Measurements from ENCODE around the gene TRIM59. TPM values are rescaled to one million over a fixed set of nuclear protein-coding genes. Genes with fewer than 3 reads are reported as not detected.

The TRIM59 gene
- polyA plus RNA-seq, 1 of the 3 experiments (the other 2 are of a cell fraction) = 4.1 TPM

DNA sequence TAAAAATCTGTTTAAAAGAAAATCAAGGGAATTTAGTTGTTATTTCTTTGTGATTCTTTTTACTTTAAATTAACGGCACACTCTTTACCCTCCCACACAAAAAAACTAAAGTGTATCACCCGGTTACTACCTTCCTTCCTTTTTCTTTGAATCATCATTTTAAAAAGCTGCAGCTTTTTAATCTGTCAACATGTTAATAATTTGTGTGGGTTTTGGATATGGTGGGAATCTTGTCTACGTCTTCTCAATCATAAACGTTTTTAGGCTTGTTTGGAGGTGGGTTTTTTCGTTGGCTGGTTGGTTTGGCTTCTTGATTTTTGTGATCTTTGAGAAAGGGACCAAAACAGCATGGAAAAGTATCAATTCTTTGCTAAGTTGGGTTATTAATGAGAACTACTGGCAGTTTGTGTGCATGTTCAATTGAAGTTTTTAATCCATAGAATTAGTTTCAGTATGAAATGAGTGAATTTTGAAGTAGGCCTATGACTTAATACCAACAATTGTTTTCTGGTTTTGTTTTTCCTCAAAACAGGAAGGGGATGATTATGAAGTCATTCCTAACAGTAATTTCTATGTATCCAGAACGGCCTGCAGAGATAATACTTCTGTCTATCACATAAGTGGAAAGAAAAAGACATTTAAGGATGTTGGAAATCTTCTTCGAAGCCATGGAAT lies 45.7 kb downstream of the TRIM59 start:
- ChIA-PET POLR2A (interaction anchor here (0.6 kb wide), 1 partner anchor 241 kb away, joined by 3 read pairs; no protein-coding TSS in a partner anchor), CTCF (interaction anchor here (0.6 to 1.3 kb wide), 4 partner anchors 9 to 546 kb away, joined by 3 to 8 read pairs (median 4); no protein-coding TSS in a partner anchor)
- Histone ChIP-seq H3F3A (replicated peaks; ENCODE audit: insufficient read depth) (peaks cover 11% of the 10 kb centered on the region), H2AFZ (ENCODE audit: low read depth) (no peak overlapping the region; the same call in 1 of the 2 replicates), H4K20me1 (ENCODE audit: insufficient read depth) (peaks cover 24% of the 10 kb centered on the region; the same call in 1 of the 2 replicates), H3K4me1 (ENCODE audit: control insufficient read depth in 1 of 2, insufficient read depth in 2 of 2, low read depth in 1 of 2, low read length in 1 of 2) (peaks cover 6 to 7% of the 10 kb centered on the region in 2 experiments; a peak in 2 of 4 replicates), H3K36me3 (replicated peaks in 1 of 2; ENCODE audit: control insufficient read depth in 1 of 2, insufficient read depth in 2 of 2, low read length in 1 of 2) (peaks cover 41 to 43% of the 10 kb centered on the region in 2 experiments), H3K9me3 (no peaks in the 10 kb centered on the region), H3K4me2 (peak overlapping the region; percentile 85), H3K27me3 (ENCODE audit: insufficient read depth) (no peaks in the 10 kb centered on the region), H3K27ac (ENCODE audit: low read depth in 2 of 2, low read length in 1 of 2) (peak overlapping the region; percentile 88 to 94), H3K4me3 (ENCODE audit: low read depth in 2 of 2, low read length in 1 of 2) (peak overlapping the region; percentile 79 to 96; a peak in 3 of 4 replicates), H3K9ac (peak overlapping the region; percentile 99), H3K9me2 (no peaks in the 10 kb centered on the region), H3K79me2 (ENCODE audit: insufficient read depth) (peaks cover 95% of the 10 kb centered on the region)
- no peak for TF ChIP-seq REST (IDR thresholded peaks at IDR 0.05; ENCODE audit: low read depth, low read length)
- no peak for TF ChIP-seq EZH2phosphoT487 (IDR thresholded peaks at IDR 0.05; ENCODE audit: borderline replicate concordance, low read depth)
- no peak for TF ChIP-seq TAF1 (IDR thresholded peaks at IDR 0.05; ENCODE audit: borderline replicate concordance, low read depth, low read length)
- no peak for TF ChIP-seq TCF12 (IDR thresholded peaks at IDR 0.05)
- no peak for TF ChIP-seq ZBTB33 (IDR thresholded peaks at IDR 0.05; ENCODE audit: borderline replicate concordance, low read depth)
- TF ChIP-seq SMC3 (IDR thresholded peaks at IDR 0.05; ENCODE audit: low read depth, low read length) = no peak
- TF ChIP-seq TEAD4 (IDR thresholded peaks at IDR 0.05; ENCODE audit: borderline replicate concordance, insufficient read depth) = no peak
- no peak for TF ChIP-seq USF2 (IDR thresholded peaks at IDR 0.05; ENCODE audit: borderline replicate concordance, low read depth, low read length)
- no peak for TF ChIP-seq RCOR1 (IDR thresholded peaks at IDR 0.05; ENCODE audit: low read length)
- no peak for TF ChIP-seq FOSL2 (IDR thresholded peaks at IDR 0.05; ENCODE audit: borderline replicate concordance, low read depth)
- no peak for TF ChIP-seq GATA2 (CRISPR knock-in tag; IDR thresholded peaks at IDR 0.05)
- no peak for TF ChIP-seq RXRA (IDR thresholded peaks at IDR 0.05; ENCODE audit: borderline replicate concordance, low read depth)
- TF ChIP-seq NRF1 (IDR thresholded peaks at IDR 0.05; ENCODE audit: low read depth, low read length) = no peak
- no peak for TF ChIP-seq EP300 (IDR thresholded peaks at IDR 0.05; ENCODE audit: borderline replicate concordance in 1 of 2, low read depth in 1 of 2, low read length in 1 of 2)
- no peak for TF ChIP-seq USF1 (IDR thresholded peaks at IDR 0.05; ENCODE audit: borderline replicate concordance, low read depth)
- no peak for TF ChIP-seq RFX5 (IDR thresholded peaks at IDR 0.05; ENCODE audit: low read length)
- no peak for TF ChIP-seq ELF1 (IDR thresholded peaks at IDR 0.05)
- TF ChIP-seq, protein P1, sequence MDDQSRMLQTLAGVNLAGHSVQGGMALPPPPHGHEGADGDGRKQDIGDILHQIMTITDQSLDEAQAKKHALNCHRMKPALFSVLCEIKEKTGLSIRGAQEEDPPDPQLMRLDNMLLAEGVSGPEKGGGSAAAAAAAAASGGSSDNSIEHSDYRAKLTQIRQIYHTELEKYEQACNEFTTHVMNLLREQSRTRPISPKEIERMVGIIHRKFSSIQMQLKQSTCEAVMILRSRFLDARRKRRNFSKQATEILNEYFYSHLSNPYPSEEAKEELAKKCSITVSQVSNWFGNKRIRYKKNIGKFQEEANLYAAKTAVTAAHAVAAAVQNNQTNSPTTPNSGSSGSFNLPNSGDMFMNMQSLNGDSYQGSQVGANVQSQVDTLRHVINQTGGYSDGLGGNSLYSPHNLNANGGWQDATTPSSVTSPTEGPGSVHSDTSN (IDR thresholded peaks at IDR 0.05) = no peak
- TF ChIP-seq IRF3 (IDR thresholded peaks at IDR 0.05; ENCODE audit: low read depth, low read length) = no peak
- TF ChIP-seq MEF2A (IDR thresholded peaks at IDR 0.05; ENCODE audit: borderline replicate concordance, low read depth) = no peak
- DNase-seq = no peak
- 23% methylated on average over 7 of the region's 7 CpGs for WGBS (ENCODE audit: low lambda C conversion rate)
